GM19397 (cell line): ENCODE data around the gene RNF5.
A peak's percentile ranks its signal among the peaks of the same experiment; 100 is the strongest.
"Not testable (repeated sequence)": the region's sequence is repeated elsewhere in the genome, so short reads cannot be mapped to it uniquely, and the experiment has no call there.

Experiments used
- ATAC-seq: cut with Tn5 transposase; IDR thresholded peaks from one replicate; pipeline ENCODE4 v1.9.1; 2021; ENCODE audit warnings: mild to moderate bottlenecking, moderate library complexity; ENCODE audit not compliant: unreplicated experiment

Gene RNF5

DNA sequence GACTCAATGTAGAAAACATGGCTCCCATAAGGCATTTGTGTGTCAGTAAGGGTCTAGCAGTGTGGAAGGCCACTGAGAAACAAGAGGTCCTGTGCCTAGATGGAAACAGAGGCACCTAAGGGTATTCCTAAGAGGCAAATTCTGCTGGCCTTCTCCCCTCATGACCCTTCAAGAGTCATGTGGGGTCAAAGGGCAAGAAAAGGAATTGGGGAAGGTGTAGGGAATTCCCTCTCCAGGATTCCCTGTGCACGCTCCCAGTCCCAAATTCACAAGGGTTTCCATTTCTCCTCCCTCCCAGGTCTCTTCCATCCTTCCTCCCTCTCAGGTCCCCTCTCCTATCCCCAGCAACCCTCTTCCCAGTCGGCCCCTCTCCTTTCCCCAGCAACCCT is 2.9 kb upstream of the RNF5 start:
- no peak for ATAC-seq

DNA sequence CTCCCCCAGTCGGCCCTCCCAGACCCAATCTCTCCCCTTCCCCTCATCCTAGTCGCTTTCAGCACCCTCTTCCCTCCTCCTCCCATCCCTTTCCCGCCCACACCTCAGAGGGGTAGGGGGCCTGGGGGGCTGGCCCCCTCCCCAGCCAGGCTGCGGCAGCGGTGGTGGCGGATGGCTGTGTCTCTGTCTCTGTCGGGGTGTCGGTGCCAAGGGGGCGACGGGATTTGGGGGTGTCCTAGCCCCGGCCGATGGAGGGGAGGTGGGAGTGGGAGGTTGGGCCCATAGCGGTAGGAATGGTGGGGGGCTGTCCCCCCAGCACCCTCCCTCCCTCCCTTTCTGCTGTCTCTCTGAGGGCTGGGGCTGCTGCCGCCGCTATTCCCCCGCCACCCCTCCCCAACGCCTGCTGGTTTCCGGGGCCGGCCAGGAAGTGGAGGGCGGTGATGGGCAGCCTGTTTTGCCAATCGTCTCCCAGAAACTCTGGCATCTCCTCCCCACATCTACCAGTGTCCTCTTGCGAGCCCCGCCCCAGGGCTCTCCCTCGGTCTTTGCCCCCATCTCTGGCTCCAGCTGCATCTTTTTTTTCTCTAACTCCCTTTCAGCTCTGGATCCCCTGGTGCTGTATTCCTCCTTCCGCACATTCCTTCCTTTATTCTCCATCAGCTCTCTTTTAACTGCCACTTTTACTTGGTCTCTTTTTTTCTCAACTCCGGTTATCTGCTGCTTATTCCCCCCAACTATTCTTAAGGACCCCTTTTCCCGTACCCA is 2.3 kb upstream of the RNF5 start, which contains the start of gene AGPAT1:
AGPAT1 (minus strand) TSS at position 374 of the 765 bp plus-strand sequence. CDS start 4,588 bp downstream, outside the sequence.
- ATAC-seq = peak; percentile 42

DNA sequence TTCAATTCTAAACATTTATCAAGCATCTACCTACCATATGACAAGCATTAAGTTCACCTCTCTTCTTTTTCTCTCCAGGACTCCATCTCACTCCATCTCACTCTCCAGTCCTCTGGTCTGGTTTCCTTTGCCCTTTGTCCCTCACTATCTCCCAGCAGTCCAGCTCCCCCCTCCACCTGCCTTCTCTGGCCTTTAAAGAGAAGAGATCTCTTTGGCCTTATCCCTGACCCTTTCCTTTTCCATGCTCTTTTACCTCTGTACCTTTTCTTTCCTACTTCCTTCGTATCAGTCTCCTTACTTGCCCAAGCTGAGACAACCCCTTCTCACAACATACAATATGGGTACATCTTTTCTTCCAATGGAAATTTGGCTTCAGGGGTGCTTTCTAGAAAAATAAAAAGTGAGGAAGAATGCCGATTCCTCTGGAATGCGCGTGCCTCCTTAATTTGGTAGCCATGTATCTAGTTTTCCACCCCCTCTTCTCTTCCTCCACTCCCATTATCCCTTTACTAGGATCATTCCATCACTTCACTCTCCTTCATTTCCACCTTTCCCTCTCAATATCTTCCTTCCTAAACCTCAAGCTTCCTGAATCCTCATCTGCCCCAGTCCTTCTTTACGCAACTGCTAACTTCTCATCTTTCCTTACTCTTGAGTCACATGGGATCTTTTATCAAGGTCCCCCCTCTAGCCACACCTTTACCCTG is 1.6 kb upstream of the RNF5 start:
- ATAC-seq = no peak

DNA sequence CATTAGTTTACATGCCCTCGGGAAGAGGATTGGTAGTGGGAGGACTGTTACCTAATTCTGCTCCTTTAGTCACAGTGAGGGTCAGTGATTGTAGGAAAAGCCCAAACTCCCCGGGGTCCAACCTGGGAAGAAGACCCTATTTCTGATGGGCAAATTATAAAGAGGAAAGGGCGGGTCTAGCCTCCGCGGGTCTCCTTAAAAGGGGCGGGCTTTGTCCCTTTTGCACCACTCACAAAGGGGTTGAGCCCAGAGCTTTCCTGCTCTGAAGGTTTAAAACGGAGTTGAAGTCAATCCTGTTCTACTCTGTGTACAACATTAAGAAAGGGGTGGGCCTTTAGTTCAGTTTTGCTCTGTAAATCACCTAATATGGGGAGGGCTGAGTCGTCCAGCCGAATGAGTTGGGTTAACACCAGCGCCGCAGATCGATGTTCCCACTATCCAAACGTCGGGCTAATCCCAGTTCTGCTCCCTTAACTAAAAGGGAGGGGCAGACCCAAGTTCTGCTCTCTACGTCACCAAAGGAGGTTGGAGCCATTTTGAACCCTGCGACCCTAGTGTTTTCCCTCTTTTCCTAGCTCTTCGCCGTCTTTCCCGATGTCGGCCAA is 920 bp upstream of the RNF5 start:
- peak; percentile 2 for ATAC-seq

DNA sequence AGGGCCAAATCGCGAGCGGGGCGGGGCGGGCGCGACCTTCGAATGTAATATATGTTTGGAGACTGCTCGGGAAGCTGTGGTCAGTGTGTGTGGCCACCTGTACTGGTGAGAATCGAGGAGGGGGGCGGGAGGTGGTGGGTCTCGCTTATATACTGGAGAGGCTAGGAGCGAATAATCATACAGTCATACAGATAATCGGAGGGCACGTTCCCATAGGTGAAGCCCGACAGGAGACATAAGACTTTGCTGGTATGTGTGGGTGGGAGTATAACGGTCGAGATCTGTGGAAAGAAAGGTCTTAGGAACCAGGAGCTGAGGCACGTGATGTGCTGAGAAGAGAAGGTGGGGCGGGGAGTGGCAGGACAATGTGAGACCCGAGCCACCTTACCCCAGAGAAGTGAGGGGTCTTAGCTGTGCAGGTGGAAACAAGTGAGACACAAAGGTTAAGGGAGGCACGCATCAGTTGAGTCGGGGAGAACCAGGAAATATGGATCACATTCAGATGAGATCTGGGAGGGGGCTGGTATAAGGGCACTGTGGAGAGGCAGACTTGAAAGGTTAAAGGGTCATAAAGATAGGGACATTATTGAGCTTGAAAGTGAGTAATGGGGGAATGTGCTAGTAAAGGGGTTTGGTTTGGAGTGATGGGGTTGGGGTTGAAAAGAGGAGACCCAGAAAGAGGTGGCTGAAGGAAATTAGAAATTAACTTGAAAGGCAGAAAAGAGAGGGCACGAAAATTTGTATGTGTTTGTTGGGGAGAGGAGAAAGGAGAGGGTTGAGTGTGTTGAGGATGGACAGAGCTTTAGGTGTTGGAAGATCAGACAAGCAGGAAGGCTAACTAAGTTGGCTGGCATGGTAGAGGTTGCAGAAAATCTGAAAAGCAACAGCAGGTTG is 589 bp downstream of the RNF5 start:
- no peak for ATAC-seq

DNA sequence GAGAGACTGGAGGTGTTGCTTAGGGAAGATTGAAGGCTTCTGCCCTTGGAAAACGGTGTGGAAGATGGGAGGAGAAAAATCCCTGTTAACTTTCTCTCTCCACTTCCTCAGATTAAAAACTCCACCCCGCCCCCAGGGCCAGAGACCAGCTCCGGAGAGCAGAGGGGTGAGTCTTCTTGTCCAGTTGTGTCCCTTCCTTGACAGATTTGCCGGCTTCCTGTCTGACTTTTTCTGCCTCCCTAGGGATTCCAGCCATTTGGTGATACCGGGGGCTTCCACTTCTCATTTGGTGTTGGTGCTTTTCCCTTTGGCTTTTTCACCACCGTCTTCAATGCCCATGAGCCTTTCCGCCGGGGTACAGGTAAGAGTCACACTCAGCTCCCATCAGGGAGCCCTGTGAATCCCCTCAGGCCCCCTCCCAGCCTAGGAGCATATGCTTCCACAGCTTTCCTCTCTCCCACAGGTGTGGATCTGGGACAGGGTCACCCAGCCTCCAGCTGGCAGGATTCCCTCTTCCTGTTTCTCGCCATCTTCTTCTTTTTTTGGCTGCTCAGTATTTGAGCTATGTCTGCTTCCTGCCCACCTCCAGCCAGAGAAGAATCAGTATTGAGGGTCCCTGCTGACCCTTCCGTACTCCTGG is 1.7 kb downstream of the RNF5 start:
- ATAC-seq = no peak

DNA sequence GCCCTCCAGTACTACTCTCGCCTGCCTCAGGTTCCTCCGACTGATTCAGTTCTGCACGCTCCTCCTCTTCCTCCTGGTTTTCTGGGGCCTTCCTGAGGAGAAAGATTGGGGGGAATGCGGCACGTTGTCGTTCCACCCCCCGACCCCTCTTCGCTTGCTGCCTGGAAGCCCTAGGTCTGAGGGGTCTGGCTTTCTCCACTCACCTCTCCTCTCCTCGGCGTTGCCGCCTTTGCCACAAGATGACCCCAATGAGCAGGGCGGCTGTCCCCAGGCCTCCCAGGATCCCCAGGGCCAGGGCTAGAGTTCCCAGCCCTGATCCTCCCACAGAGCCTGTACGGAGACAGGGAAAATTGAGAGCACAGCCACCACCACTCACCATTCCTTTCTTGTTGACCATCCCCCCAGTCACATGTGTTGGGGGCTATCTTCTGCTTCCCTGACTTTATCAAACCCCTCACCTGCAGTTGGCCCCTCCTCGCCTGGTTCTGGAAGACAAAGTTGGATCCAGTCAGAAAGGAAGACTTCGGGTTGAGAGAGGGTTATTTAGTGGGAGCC is 3.0 kb downstream of the RNF5 start:
- ATAC-seq = no peak

GRCh38 chr6:32181915-32182529 is 3.8 kb downstream of the RNF5 start:
- no peak for ATAC-seq

GRCh38 chr6:32182555-32182981 is 4.4 kb downstream of the RNF5 start:
- ATAC-seq = no peak

GRCh38 chr6:32183030-32183429 is 4.8 kb downstream of the RNF5 start:
- no peak for ATAC-seq

- no peak for ATAC-seq
These were observed 5.4 kb downstream of the RNF5 start for GRCh38 chr6:32183483-32184083.

DNA sequence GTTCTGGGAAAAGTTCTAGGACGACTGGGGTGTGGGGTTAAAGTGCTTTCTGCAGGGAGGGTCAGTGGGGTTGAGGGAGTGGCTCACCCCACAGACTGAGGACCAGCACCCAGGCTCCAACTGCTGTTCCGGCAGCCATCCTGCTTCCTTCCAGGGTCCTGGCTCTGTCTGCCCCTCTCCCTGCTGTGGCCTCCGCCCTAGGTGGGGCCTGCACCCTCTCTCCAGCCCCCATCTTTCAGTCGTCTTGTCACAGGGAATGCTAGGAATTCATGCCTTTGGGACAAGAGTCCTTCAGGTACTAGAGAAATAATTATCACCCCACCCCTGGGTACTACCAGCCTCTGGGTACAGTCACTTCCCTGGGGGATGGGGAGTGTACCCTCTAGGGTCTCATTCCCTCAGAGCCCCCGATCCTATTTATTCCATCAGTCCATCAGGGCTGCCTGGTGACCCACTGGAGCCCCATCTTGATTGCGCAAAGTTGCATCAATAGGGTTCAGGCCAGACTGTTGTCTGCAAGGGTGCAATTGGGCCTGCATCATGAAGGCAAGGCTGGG is 6.0 kb downstream of the RNF5 start, which contains the start of gene AGER:
AGER (minus strand) TSS at position 170 of the 557 bp plus-strand sequence; CDS start at position 139, 31 bp downstream.
- no peak for ATAC-seq

GRCh38 chr6:32185681-32186131 is 7.5 kb downstream of the RNF5 start:
- not testable (repeated sequence) for ATAC-seq

- not testable (repeated sequence) for ATAC-seq
These were observed 8.1 kb downstream of the RNF5 start for GRCh38 chr6:32186151-32186840.

DNA sequence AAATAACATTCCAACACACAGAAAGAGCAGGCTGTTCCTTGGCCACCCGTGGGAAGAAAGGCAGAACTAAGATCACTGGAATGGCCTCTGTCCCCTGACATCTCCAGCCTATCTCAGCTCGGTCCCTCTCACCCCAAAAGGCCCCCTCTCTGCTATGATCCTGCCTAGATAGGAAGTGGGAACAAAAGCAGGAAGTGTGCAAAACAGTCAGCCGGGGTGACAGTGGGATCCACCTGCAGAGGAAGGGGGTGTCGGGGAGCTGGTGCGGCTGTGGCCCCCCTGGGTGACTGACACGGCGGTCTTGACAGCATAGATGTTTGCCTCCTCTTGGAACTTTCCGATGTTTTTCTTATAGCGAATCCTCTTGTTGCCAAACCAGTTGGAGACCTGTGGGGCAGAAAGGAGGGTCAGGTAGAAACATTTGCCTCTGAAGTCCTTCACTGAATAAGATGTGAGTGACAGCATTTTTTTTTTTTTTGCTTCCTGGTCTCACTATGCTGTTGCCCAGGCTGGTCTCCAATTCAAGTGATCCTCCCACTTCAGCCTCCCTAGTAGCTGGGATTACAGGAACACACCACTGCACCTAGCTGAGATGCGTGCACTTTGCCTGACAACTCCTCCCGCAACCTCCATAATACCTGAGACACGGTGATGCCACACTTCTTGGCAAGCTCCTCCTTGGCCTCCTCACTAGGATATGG is 9.0 kb downstream of the RNF5 start:
- no peak for ATAC-seq

DNA sequence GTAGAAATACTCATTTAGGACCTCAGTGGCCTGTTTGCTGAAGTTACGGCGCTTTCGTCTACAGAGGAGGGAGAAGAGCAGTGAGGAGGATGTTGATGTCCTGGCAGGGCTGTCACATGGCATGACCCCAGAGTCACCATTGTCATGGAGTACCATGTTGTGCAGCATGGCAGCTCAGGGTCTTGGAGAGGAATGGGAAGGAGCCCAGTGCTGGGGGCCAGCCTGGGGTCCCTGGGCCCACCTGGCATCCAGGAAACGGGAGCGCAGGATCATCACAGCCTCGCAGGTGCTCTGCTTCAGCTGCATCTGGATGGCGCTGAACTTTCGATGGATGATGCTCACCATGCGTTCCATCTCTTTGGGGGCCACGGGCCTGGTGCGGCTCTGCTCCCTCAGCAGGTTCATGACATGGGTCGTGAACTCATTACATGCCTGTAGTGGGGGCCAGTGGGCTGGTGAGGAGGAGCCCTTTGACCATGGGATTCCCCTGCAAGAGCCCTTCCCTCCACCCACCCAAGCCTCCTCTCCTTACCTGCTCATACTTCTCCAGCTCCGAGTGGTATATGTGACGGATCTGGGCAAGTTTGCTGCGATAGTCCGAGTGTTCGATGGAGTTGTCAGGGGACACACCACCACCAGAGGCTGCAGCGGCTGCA is 9.6 kb downstream of the RNF5 start:
- ATAC-seq = not testable (repeated sequence)
